Activated CD4-positive, alpha-beta T cell treated with anti-CD3 and anti-CD28 coated beads for 36 hours (primary cell): Measurements from ENCODE around the gene TMEM106C. TPM values are rescaled to one million over a fixed set of nuclear protein-coding genes. Genes with fewer than 3 reads are reported as not detected.

Experiments used
- ATAC-seq: fragments of 200-7000 bp; cut with Tn5 transposase; one replicate; pipeline ENCODE4 v1.10.0; 2021; ENCODE audit warnings: mild to moderate bottlenecking, moderate library complexity
- CTCF ChIA-PET: fragments of 350-600 bp; sonication (Branson Sonifier 250); formaldehyde crosslinking; loops from one replicate; lab custom pipeline; 2021; ENCODE audit warnings: antibody characterized with exemption; lab: Charles Lee
- POLR2A ChIA-PET: fragments of 350-600 bp; sonication (Branson Sonifier 250); formaldehyde crosslinking; loops from one replicate; lab custom pipeline; 2021; ENCODE audit warnings: antibody characterized with exemption, inconsistent platforms; lab: Charles Lee
- DNase-seq: peaks from one replicate; pipeline ENCODE4 v3.0.0-alpha.2; 2020
- H3K27ac Mint-ChIP-seq: one replicate; pipeline ENCODE4 v1.8.0; 2021; ENCODE audit warnings: mixed read lengths
- H3K27me3 Mint-ChIP-seq: one replicate; pipeline ENCODE4 v1.8.0; 2021; ENCODE audit warnings: mixed read lengths
- H3K36me3 Mint-ChIP-seq: one replicate; pipeline ENCODE4 v1.8.0; 2021; ENCODE audit warnings: low read depth, mixed read lengths
- H3K4me1 Mint-ChIP-seq: one replicate; pipeline ENCODE4 v1.8.0; 2021; ENCODE audit warnings: mixed read lengths
- H3K4me3 Mint-ChIP-seq: one replicate; pipeline ENCODE4 v1.8.0; 2021; ENCODE audit warnings: mild to moderate bottlenecking, moderate library complexity, mixed read lengths
- H3K9me3 Mint-ChIP-seq: one replicate; pipeline ENCODE4 v1.8.0; 2021; ENCODE audit warnings: low read depth, mixed read lengths
- intact Hi-C, 2 experiments: fragments of 100-400 bp; cut with DNase I in 1 of 2; cut with micrococcal nuclease in 1 of 2; formaldehyde crosslinking; loops; one replicate each; pipeline versions ENCODE4 v1.14.2 to v1.15.1; 2022 to 2024; cut with DNase I, micrococcal nuclease
- total RNA-seq, 2 experiments: library from RNA; stranded (reverse); gene quantifications; one replicate each; pipeline ENCODE4 v1.2.3, GENCODE V29; 2021

The TMEM106C gene
- total RNA-seq, 2 experiments from 2014 or later: 159 to 248 TPM

DNA sequence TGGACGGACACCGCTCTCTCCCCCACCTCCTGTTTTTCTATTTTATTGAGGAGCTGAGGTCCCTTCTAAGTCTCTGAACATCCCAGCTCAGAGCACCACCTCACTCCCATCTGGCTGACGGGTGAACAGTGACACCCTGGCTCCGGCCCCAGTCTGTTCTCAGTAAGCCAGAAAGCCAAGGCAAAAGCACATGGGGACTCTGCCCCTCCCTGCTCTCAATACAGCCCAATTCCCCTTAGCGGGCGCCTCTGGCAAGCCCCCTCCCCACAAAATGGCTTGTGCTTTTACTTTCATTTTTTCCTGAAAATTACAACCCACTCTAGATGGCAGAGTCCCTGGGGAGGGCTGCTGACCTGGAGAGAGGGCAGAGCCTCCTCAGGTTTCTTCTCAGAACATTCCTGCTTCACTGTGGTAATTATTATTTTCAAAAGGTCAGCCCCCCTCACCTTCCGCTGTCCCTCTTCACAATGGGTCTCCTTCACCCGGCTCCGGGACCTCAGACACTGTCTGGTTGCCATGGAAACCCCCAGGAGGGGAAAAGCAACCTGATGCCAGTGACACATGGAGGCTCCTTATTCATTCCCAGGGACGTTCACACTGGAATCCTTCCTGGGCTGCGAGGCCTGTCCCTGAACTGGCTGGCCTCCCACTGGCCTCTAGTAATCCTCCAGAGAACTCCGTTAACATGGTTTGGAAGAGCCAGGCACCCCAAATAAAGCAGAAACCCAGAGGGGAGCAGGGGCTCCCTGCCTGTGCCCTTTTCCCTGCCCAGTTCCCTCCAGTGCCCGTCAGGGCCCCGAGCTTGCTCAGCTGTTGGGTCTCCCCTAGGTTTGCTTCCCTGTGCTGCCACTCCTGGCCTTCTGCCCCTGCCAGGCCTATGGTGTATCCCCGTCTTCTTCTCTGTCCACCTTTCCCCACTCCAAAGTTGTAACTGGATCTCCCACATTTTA, 25.0 kb downstream of the TMEM106C start:
- Mint-ChIP-seq H3K4me3 (no peak overlapping the region), H3K27ac (no peak overlapping the region), H3K36me3 (no peaks in the 10 kb centered on the region), H3K4me1 (peaks cover 17% of the 10 kb centered on the region), H3K9me3 (no peaks in the 10 kb centered on the region), H3K27me3 (no peaks in the 10 kb centered on the region)
- intact Hi-C loops: no loop called here
- ChIA-PET CTCF (interaction anchor here (0.7 kb wide), 1 partner anchor 178 kb away, joined by 3 read pairs; no protein-coding TSS in a partner anchor), POLR2A (no interaction called here)
- DNase-seq (no peak), ATAC-seq (no peak)

- DNase-seq: no peak
- no peaks in the 10 kb centered on the region for H3K9me3 Mint-ChIP-seq
- CTCF ChIA-PET: interaction anchor here (0.6 kb wide), 2 partner anchors 248 to 279 kb away, joined by 3 read pairs; no protein-coding TSS in a partner anchor
- intact Hi-C loops: no loop called here
- H3K4me1 Mint-ChIP-seq: peaks cover 17% of the 10 kb centered on the region
- H3K4me3 Mint-ChIP-seq: no peak overlapping the region
- no peak for ATAC-seq
- no peak overlapping the region for H3K27ac Mint-ChIP-seq
- POLR2A ChIA-PET: no interaction called here
- no peaks in the 10 kb centered on the region for H3K36me3 Mint-ChIP-seq
- no peaks in the 10 kb centered on the region for H3K27me3 Mint-ChIP-seq
Measured at GRCh38 chr12:47989023-47989417, 25.6 kb downstream of the TMEM106C start.

- Mint-ChIP-seq H3K36me3 (no peaks in the 10 kb centered on the region), H3K4me1 (peaks cover 17% of the 10 kb centered on the region), H3K4me3 (no peak overlapping the region), H3K27ac (peak overlapping the region; percentile 16), H3K27me3 (peaks cover 3% of the 10 kb centered on the region), H3K9me3 (no peaks in the 10 kb centered on the region)
- ATAC-seq (no peak), DNase-seq (no peak)
- intact Hi-C loops: no loop called here
- ChIA-PET POLR2A (no interaction called here), CTCF (interaction anchor here (0.6 kb wide), 1 partner anchor 280 kb away, joined by 3 read pairs; no protein-coding TSS in a partner anchor)
Measured at GRCh38 chr12:47989666-47990065, 26.3 kb downstream of the TMEM106C start.

- CTCF ChIA-PET: interaction anchor here (0.6 to 1.2 kb wide), 4 partner anchors 9 to 224 kb away, joined by 3 to 4 read pairs (median 3); no protein-coding TSS in a partner anchor
- Mint-ChIP-seq H3K27me3 (peaks cover 9% of the 10 kb centered on the region), H3K27ac (peak overlapping the region; percentile 16), H3K36me3 (no peaks in the 10 kb centered on the region), H3K4me1 (peaks cover 17% of the 10 kb centered on the region), H3K4me3 (no peak overlapping the region), H3K9me3 (no peaks in the 10 kb centered on the region)
- intact Hi-C loops: no loop called here
- DNase-seq (peak; percentile 73), ATAC-seq (peak; percentile 95)
- POLR2A ChIA-PET: no interaction called here
Measured at GRCh38 chr12:47990351-47991105, 27.1 kb downstream of the TMEM106C start.

GRCh38 chr12:47991106-47992061, 28.0 kb downstream of the TMEM106C start:
- intact Hi-C loops: no loop called here
- ChIA-PET CTCF (interaction anchor here (0.6 to 1.2 kb wide), 6 partner anchors 8 to 229 kb away, joined by 3 to 4 read pairs (median 3); partner anchors contain the start of gene TMEM106C), POLR2A (no interaction called here)
- no peak for ATAC-seq
- Mint-ChIP-seq H3K27ac (no peak overlapping the region), H3K4me1 (peaks cover 17% of the 10 kb centered on the region), H3K9me3 (no peaks in the 10 kb centered on the region), H3K36me3 (no peaks in the 10 kb centered on the region), H3K27me3 (peaks cover 12% of the 10 kb centered on the region), H3K4me3 (no peak overlapping the region)
- no peak for DNase-seq

DNA sequence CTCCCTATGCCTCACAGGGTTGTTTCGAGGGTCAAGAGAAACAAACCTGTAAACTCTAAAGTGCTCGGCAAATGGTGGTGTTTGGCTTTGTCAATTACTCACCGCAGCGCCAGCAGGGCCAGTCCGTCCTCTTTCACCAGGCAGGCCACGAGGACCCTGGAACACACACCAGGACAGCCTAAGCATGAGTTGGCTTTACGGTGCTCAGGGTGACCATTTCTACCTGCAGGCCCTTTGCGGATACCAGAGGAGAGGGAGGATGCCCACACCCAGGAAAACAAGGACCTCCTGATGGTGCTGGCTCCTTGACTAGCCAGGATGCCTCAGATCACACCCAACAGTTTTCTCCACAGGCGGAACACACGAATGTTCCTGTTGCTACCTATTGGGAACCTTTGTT, 29.4 kb downstream of the TMEM106C start:
- H3K9me3 Mint-ChIP-seq: no peaks in the 10 kb centered on the region
- intact Hi-C loops: no loop called here
- POLR2A ChIA-PET: no interaction called here
- peaks cover 18% of the 10 kb centered on the region for H3K27me3 Mint-ChIP-seq
- no peak for ATAC-seq
- no peak overlapping the region for H3K27ac Mint-ChIP-seq
- no peak for DNase-seq
- H3K4me3 Mint-ChIP-seq: no peak overlapping the region
- H3K36me3 Mint-ChIP-seq: no peaks in the 10 kb centered on the region
- peaks cover 17% of the 10 kb centered on the region for H3K4me1 Mint-ChIP-seq
- CTCF ChIA-PET: interaction anchor here (1.0 to 1.2 kb wide), 3 partner anchors 11 to 49 kb away, joined by 3 read pairs; partner anchors contain the start of gene TMEM106C

DNA sequence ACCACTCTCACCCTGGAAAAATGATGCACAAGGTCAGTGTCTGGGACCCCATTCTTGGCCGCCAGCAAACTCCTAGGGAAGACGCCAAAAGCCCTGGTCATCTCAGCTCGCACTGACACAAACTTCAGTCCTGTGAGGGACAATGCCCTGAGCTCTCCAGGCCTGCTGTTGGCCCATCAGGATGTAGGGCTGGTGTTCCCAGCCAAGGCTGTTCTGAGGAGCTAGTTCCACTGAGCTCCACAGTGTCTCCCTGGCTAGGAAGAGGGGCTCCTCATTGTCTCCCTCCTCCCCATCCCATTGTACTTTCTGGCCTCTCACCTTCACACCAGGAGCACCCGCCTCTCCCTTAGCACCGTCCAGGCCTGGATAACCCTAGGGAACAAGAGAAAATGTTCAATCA, 30.1 kb downstream of the TMEM106C start:
- DNase-seq (no peak), ATAC-seq (no peak)
- CTCF ChIA-PET: interaction anchor here (1.1 kb wide), 1 partner anchor 10 kb away, joined by 3 read pairs; no protein-coding TSS in a partner anchor
- H3K4me1 Mint-ChIP-seq: peaks cover 17% of the 10 kb centered on the region
- no peaks in the 10 kb centered on the region for H3K36me3 Mint-ChIP-seq
- intact Hi-C loops: no loop called here
- H3K4me3 Mint-ChIP-seq: no peak overlapping the region
- POLR2A ChIA-PET: no interaction called here
- peaks cover 25% of the 10 kb centered on the region for H3K27me3 Mint-ChIP-seq
- no peak overlapping the region for H3K27ac Mint-ChIP-seq
- H3K9me3 Mint-ChIP-seq: no peaks in the 10 kb centered on the region

DNA sequence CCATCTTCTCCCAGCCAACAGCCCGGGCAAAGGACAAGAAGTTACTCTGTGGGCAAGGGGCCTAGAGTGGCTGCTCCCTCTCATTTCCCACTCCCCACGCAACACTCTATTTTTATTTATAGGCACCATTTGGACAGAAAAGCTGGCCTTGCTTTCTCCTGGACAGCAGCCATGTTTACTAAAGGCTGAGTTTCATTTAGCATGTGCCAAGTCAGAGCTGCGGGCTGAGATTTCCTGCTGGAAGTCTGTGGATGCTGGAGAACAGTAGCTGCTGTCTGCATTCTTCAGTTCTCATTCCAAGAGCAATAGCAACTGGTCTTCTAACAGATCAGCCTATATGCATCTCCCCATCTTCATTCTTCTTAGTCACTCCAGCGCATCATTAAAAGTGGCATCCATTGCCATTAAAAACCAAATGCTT, 32.6 kb downstream of the TMEM106C start:
- Mint-ChIP-seq H3K27me3 (peaks cover 45% of the 10 kb centered on the region), H3K4me1 (peaks cover 1% of the 10 kb centered on the region), H3K4me3 (no peak overlapping the region), H3K27ac (no peak overlapping the region), H3K36me3 (no peaks in the 10 kb centered on the region), H3K9me3 (no peaks in the 10 kb centered on the region)
- ChIA-PET CTCF (interaction anchor here (0.5 to 0.7 kb wide), 2 partner anchors 81 to 83 kb away, joined by 3 read pairs; no protein-coding TSS in a partner anchor), POLR2A (no interaction called here)
- intact Hi-C loops: no loop called here
- DNase-seq (no peak), ATAC-seq (no peak)

DNA sequence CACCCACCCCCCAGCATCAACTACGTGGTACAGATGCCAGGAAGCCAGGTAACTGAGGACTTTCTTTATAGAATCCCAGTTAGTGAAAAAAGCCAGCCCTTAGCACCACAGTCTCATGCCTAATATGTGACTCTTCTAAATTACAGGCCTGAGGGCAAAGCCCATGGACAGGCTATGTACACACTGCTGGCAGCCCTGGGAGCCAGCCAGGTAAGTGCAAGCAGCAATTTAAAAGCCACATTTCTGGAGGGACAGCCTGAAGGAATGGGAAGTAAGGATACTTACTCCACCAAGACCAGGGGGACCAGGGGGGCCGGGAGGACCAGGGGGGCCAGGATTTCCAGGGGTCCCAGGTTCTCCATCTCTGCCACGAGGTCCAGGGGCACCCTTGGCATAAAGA, 33.9 kb downstream of the TMEM106C start:
- CTCF ChIA-PET: no interaction called here
- Mint-ChIP-seq H3K4me3 (no peak overlapping the region), H3K36me3 (no peaks in the 10 kb centered on the region), H3K27me3 (peaks cover 58% of the 10 kb centered on the region), H3K9me3 (no peaks in the 10 kb centered on the region), H3K27ac (no peak overlapping the region), H3K4me1 (peaks cover 13% of the 10 kb centered on the region)
- ATAC-seq (no peak), DNase-seq (no peak)
- POLR2A ChIA-PET: no interaction called here
- intact Hi-C loops: no loop called here

GRCh38 chr12:47999816-48000215, 36.4 kb downstream of the TMEM106C start:
- DNase-seq (no peak), ATAC-seq (no peak)
- Mint-ChIP-seq H3K9me3 (no peaks in the 10 kb centered on the region), H3K27ac (no peak overlapping the region), H3K4me1 (peaks cover 32% of the 10 kb centered on the region), H3K36me3 (no peaks in the 10 kb centered on the region), H3K4me3 (no peak overlapping the region), H3K27me3 (peaks cover 71% of the 10 kb centered on the region)
- CTCF ChIA-PET: interaction anchor here (1.0 kb wide), 1 partner anchor 9 kb away, joined by 3 read pairs; no protein-coding TSS in a partner anchor
- intact Hi-C loops: loop anchor here (2.0 to 10.0 kb wide), 4 partner anchors 37 to 975 kb away; partner anchors contain the start of genes CCDC184 (in 2 of the 2), TMEM106C (in 1 of the 2), WNT1 (in 1 of the 2) and WNT10B (in 1 of the 2)
- POLR2A ChIA-PET: no interaction called here
